Sigmoid colon (tissue), 7 donors: ENCODE data around the gene CCDC150. TPM values are rescaled to one million over a fixed set of nuclear protein-coding genes. Genes with fewer than 3 reads are reported as not detected.

ENCODE experiments used
- DNase-seq: peaks from one replicate; pipeline ENCODE4 v3.0.0-alpha.2; 2019
- H3K27ac ChIP-seq, 4 donors: fragments of 200-600 bp; sonication (generic); one replicate each; pipeline ENCODE4 v1.5.1; 2016 to 2019; ENCODE audit warnings: mild to moderate bottlenecking in 1 of 4
- H3K27me3 ChIP-seq, 3 donors: fragments of 200-600 bp; sonication (generic); one replicate each; pipeline ENCODE4 v1.5.1; 2019; ENCODE audit warnings: mild to moderate bottlenecking in 1 of 3
- H3K36me3 ChIP-seq, 4 donors: fragments of 200-600 bp; sonication (generic); one replicate each; pipeline ENCODE4 v1.5.1; 2016 to 2019
- H3K4me1 ChIP-seq, 4 donors: fragments of 200-600 bp; sonication (generic); one replicate each; pipeline ENCODE4 v1.5.1; 2017 to 2019
- H3K4me3 ChIP-seq, 4 donors: fragments of 200-600 bp; sonication (generic); one replicate each; pipeline ENCODE4 v1.5.1; 2017 to 2019; ENCODE audit warnings: mild to moderate bottlenecking in 2 of 4, moderate library complexity in 1 of 4
- H3K9me3 ChIP-seq, 4 donors: fragments of 200-600 bp in 3 of 4; sonication (generic) in 3 of 4; one replicate each; pipeline versions ENCODE4 v1.5.1 to v1.6.1; 2013 to 2019
- CTCF ChIP-seq, 4 experiments: fragments of 450-650 bp in 3 of 4; fragments of 200-600 bp in 1 of 4; IDR thresholded peaks; one replicate each; pipeline ENCODE4 v1.5.1; 2016 to 2019; ENCODE audit warnings: antibody characterized with exemption in 4 of 4, mild to moderate bottlenecking in 3 of 4, moderate library complexity in 2 of 4
- EP300 ChIP-seq, 4 donors: sonication (generic); formaldehyde crosslinking; IDR thresholded peaks; one replicate each; pipeline ENCODE4 v1.6.1; 2017; ENCODE audit warnings: antibody characterized with exemption in 4 of 4
- POLR2A ChIP-seq, 2 donors: fragments of 450-650 bp; IDR thresholded peaks; one replicate each; pipeline ENCODE4 v1.6.1; 2016; ENCODE audit warnings: antibody characterized with exemption in 2 of 2, mild to moderate bottlenecking in 2 of 2, moderate library complexity in 2 of 2
- POLR2AphosphoS5 ChIP-seq, 4 donors: sonication (generic); formaldehyde crosslinking; IDR thresholded peaks; one replicate each; pipeline ENCODE4 v1.6.1; 2017; ENCODE audit warnings: antibody characterized with exemption in 4 of 4
- WGBS, 2 donors: extraction: QIAGEN DNeasy Blood & Tissue Kit; methylation state at CpG; one replicate each; pipeline ENCODE4 v1.1.7; 2013; 5-methylcytosine and 5-hydroxymethylcytosine counted together
- intact Hi-C: fragments of 100-400 bp; cut with DNase I; formaldehyde crosslinking; loops from one replicate; pipeline ENCODE4 v1.15.1; 2023
- polyA plus RNA-seq, 3 donors: library from polyadenylated mRNA; stranded (reverse); fragments of 200-250 nt; gene quantifications; one replicate each; pipeline ENCODE4 v1.2.3, GENCODE V29; 2013
- total RNA-seq, 4 donors: library from RNA; depleted of rRNA; stranded (reverse); fragments of >200 nt; gene quantifications; one replicate each; pipeline ENCODE4 v1.1.0, GENCODE V29; 2016
- donor health status: healthy with polysubstance abuse.
- donor health status: Bipolar disorder and iron deficiency.
- donor health status: healthy.

Gene CCDC150
- total and polyA plus RNA-seq, 7 donors = 1.3 to 2.1 (median 1.7) TPM; not detected in 3

GRCh38 chr2:196592331-196592910 is 47.1 kb upstream of the CCDC150 start:
- H3K4me3 ChIP-seq = peak overlapping the region in 3 of 4 donors; percentile 49 to 65 (median 61)
- TF ChIP-seq CTCF (IDR thresholded peaks at IDR 0.05) = no peak
- no peak for TF ChIP-seq EP300 (IDR thresholded peaks at IDR 0.05)
- no peak for TF ChIP-seq POLR2A (IDR thresholded peaks at IDR 0.05)
- no peak for TF ChIP-seq POLR2AphosphoS5 (IDR thresholded peaks at IDR 0.05)
- no peaks in the 10 kb centered on the region for H3K36me3 ChIP-seq
- H3K4me1 ChIP-seq = peaks cover 0 to 14% (median 12%) of the 10 kb centered on the region in 4 donors
- peaks cover 3 to 52% (median 27%) of the 10 kb centered on the region in 3 donors for H3K27me3 ChIP-seq
- no peak for DNase-seq
- 1 to 2% methylated on average over 48 of the region's 48 CpGs for WGBS, 2 donors
- no peaks in the 10 kb centered on the region for H3K9me3 ChIP-seq
- no peak overlapping the region for H3K27ac ChIP-seq
- intact Hi-C loops = no loop called here

GRCh38 chr2:196592911-196593881 is 46.3 kb upstream of the CCDC150 start, which contains the start of gene HECW2:
Gene HECW2, minus strand, starts transcription at chr2:196593554.
- TF ChIP-seq EP300 (IDR thresholded peaks at IDR 0.05) (no peak), POLR2AphosphoS5 (IDR thresholded peaks at IDR 0.05) (no peak), CTCF (IDR thresholded peaks at IDR 0.05) (no peak), POLR2A (IDR thresholded peaks at IDR 0.05) (no peak)
- Histone ChIP-seq H3K27ac (peak within 1 kb of the TSS in 2 of 4 donors; percentile 40 to 59), H3K36me3 (no peaks in the 10 kb centered on the region), H3K9me3 (no peaks in the 10 kb centered on the region), H3K4me3 (peak within 1 kb of the TSS; percentile 22 to 65 (median 55)), H3K4me1 (peaks cover 0 to 14% (median 12%) of the 10 kb centered on the region in 4 donors), H3K27me3 (peaks cover 3 to 52% (median 27%) of the 10 kb centered on the region in 3 donors)
- WGBS, 2 donors = 1% methylated on average over 125 of the region's 125 CpGs
- no peak for DNase-seq
- intact Hi-C loops = no loop called here

- no peak for DNase-seq
- Histone ChIP-seq H3K36me3 (no peaks in the 10 kb centered on the region), H3K9me3 (no peaks in the 10 kb centered on the region), H3K4me3 (no peak overlapping the region), H3K27ac (no peak overlapping the region), H3K27me3 (peaks cover 3 to 48% (median 27%) of the 10 kb centered on the region in 3 donors), H3K4me1 (peaks cover 0 to 14% (median 12%) of the 10 kb centered on the region in 4 donors)
- TF ChIP-seq CTCF (IDR thresholded peaks at IDR 0.05) = no peak
- no peak for TF ChIP-seq EP300 (IDR thresholded peaks at IDR 0.05)
- no peak for TF ChIP-seq POLR2AphosphoS5 (IDR thresholded peaks at IDR 0.05)
- TF ChIP-seq POLR2A (IDR thresholded peaks at IDR 0.05) = no peak
- intact Hi-C loops = no loop called here
- 88% methylated on average over 6 of the region's 6 CpGs for WGBS, 2 donors
Measured at GRCh38 chr2:196594158-196594557, 45.4 kb upstream of the CCDC150 start.

GRCh38 chr2:196597531-196597930 is 42.0 kb upstream of the CCDC150 start:
- H3K36me3 ChIP-seq = no peaks in the 10 kb centered on the region
- TF ChIP-seq EP300 (IDR thresholded peaks at IDR 0.05) = no peak
- TF ChIP-seq POLR2A (IDR thresholded peaks at IDR 0.05) = no peak
- TF ChIP-seq CTCF (IDR thresholded peaks at IDR 0.05) = no peak
- TF ChIP-seq POLR2AphosphoS5 (IDR thresholded peaks at IDR 0.05) = no peak

More at GRCh38 chr2:196597531-196597930, 42.0 kb upstream of the CCDC150 start:
- Histone ChIP-seq H3K27ac (no peak overlapping the region), H3K4me1 (peaks cover 0 to 10% (median 8%) of the 10 kb centered on the region in 4 donors), H3K27me3 (peaks cover under 1 to 22% (median 11%) of the 10 kb centered on the region in 3 donors), H3K4me3 (no peak overlapping the region), H3K9me3 (no peaks in the 10 kb centered on the region)
- intact Hi-C loops = no loop called here
- 93 to 94% methylated on average over 6 of the region's 6 CpGs for WGBS, 2 donors
- no peak for DNase-seq
